ENCODE results near the gene RET. TPM values are rescaled to one million over a fixed set of nuclear protein-coding genes. Genes with fewer than 3 reads are reported as not detected.

Gene RET
- total and polyA plus RNA-seq, 2 of the 8 experiments (the other 6 are each of a cell fraction or from before 2014, with no cell fraction given): 6.7 to 8.4 TPM

- Histone ChIP-seq H2BK5ac (ENCODE audit: low read depth, low read length) (no peak overlapping the region; the same call in 1 of the 2 replicates), H2BK15ac (ENCODE audit: low read length) (no peak overlapping the region), H2AK5ac (ENCODE audit: low read depth, low read length) (no peak overlapping the region), H3K27me3 (replicated peaks in 1 of 4; ENCODE audit: control insufficient read depth in 3 of 4, extremely low read depth in 1 of 4, insufficient read depth in 3 of 4, low read length in 3 of 4) (no peaks in the 10 kb centered on the region), H3K23me2 (ENCODE audit: low read depth, low read length) (no peaks in the 10 kb centered on the region), H3K4me1 (replicated peaks in 1 of 4; ENCODE audit: control insufficient read depth in 3 of 4, insufficient read depth in 4 of 4, low read length in 3 of 4) (no peaks in the 10 kb centered on the region; a peak in 1 of 7 replicates), H3K14ac (ENCODE audit: insufficient read length) (no peak overlapping the region), H2BK12ac (ENCODE audit: low read depth, low read length) (0 out of 2 replicates have a peak overlapping the region, but pooled peaks have one; percentile 27), H3K9ac (replicated peaks in 1 of 4; ENCODE audit: extremely low read depth in 1 of 4, low read depth in 3 of 4, low read length in 3 of 4) (no peak overlapping the region), H2AFZ (ENCODE audit: low read length) (no peak overlapping the region), H3K9me3 (ENCODE audit: insufficient read depth in 2 of 2, low read depth in 1 of 2, low read length in 1 of 2) (no peaks in the 10 kb centered on the region), H4K91ac (replicated peaks; ENCODE audit: insufficient read length, low read length) (no peak overlapping the region), H4K8ac (ENCODE audit: extremely low read depth, insufficient read depth, low read length) (no peak overlapping the region), H3K56ac (replicated peaks; ENCODE audit: insufficient read length, low read depth, low read length) (no peak overlapping the region), H3K36me3 (ENCODE audit: control insufficient read depth in 2 of 4, insufficient read depth in 4 of 4, low read length in 3 of 4) (no peaks in the 10 kb centered on the region), H3K4ac (replicated peaks; ENCODE audit: insufficient read length, low read depth, low read length) (no peak overlapping the region), H3K27ac (ENCODE audit: low read depth, low read length) (no peak overlapping the region), H4K5ac (ENCODE audit: insufficient read length, low read depth, low read length) (no peak overlapping the region), H4K20me1 (replicated peaks in 1 of 2; ENCODE audit: control insufficient read depth in 1 of 2, insufficient read depth in 2 of 2, low read length in 2 of 2) (no peaks in the 10 kb centered on the region), H3K79me1 (ENCODE audit: low read depth, low read length) (no peaks in the 10 kb centered on the region), H3K4me2 (ENCODE audit: insufficient read depth in 1 of 2, low read depth in 2 of 2, low read length in 2 of 2) (no peak overlapping the region), H3K79me2 (ENCODE audit: control insufficient read depth in 1 of 2, insufficient read depth in 2 of 2, low read length in 2 of 2) (no peaks in the 10 kb centered on the region), H3K4me3 (ENCODE audit: extremely low read depth in 1 of 4, insufficient read depth in 2 of 4, low read depth in 3 of 4, low read length in 4 of 4) (no peak overlapping the region), H2BK20ac (ENCODE audit: low read length) (no peak overlapping the region), H2BK120ac (replicated peaks; ENCODE audit: low read depth, low read length) (no peak overlapping the region), H3K23ac (ENCODE audit: insufficient read length) (no peak overlapping the region), H3K18ac (ENCODE audit: extremely low read depth, low read length) (no peak overlapping the region)
- 84% methylated on average over 5 of the region's 5 CpGs; no CpG with 5 or more reads in 1 of the 2 experiments for WGBS, 2 experiments (ENCODE audit: extremely low coverage in 1 of 2, insufficient coverage in 1 of 2, insufficient read length in 1 of 2, insufficient replicate concordance in 2 of 2, low coverage in 1 of 2, low lambda C conversion rate in 2 of 2, missing lambda C conversion rate in 1 of 2)
- CTCF ChIA-PET (ENCODE audit: partially characterized antibody): interaction anchor here (1.3 kb wide), 1 partner anchor 22 kb away, joined by 8 read pairs; no protein-coding TSS in a partner anchor
- no peak for DNase-seq (ENCODE audit: low read depth in 1 of 2, low spot score in 2 of 2)
- no peak for FAIRE-seq
- POLR2A ChIA-PET (ENCODE audit: partially characterized antibody): no interaction called here
- TF ChIP-seq JUN (IDR thresholded peaks at IDR 0.05; ENCODE audit: low read depth, low read length): no peak
- TF ChIP-seq POU5F1 (IDR thresholded peaks at IDR 0.05; ENCODE audit: low read depth, low read length): no peak
- TF ChIP-seq GTF2F1 (IDR thresholded peaks at IDR 0.05; ENCODE audit: borderline replicate concordance, low read depth, low read length): no peak
- no peak for TF ChIP-seq CBX5 (IDR thresholded peaks at IDR 0.05; ENCODE audit: low read depth, low read length)
- no peak for TF ChIP-seq ATF2 (IDR thresholded peaks at IDR 0.05; ENCODE audit: low read length)
- TF ChIP-seq RXRA (IDR thresholded peaks at IDR 0.05; ENCODE audit: insufficient read depth, low read depth, low read length): no peak
- TF ChIP-seq SRF (IDR thresholded peaks at IDR 0.05; ENCODE audit: low read depth, low read length): no peak
- no peak for TF ChIP-seq FOSL1 (IDR thresholded peaks at IDR 0.05; ENCODE audit: insufficient read depth, low read depth, low read length)
- TF ChIP-seq ATF3 (IDR thresholded peaks at IDR 0.05; ENCODE audit: insufficient read depth, low read depth, low read length): no peak
- TF ChIP-seq TCF12 (IDR thresholded peaks at IDR 0.05; ENCODE audit: low read depth, low read length): no peak
- no peak for TF ChIP-seq GABPA (IDR thresholded peaks at IDR 0.05; ENCODE audit: borderline replicate concordance, insufficient read depth, low read length)
- no peak for TF ChIP-seq TAF7 (optimal IDR thresholded peaks at IDR 0.05; ENCODE audit: borderline replicate concordance, low read depth, low read length)
These were observed 20.3 kb upstream of the RET start for GRCh38 chr10:43056568-43057011.

Measured in H1 (cell line).